COLO829 (cell line): ENCODE measurements around the gene ADAMTS16.

ENCODE experiments used
- DNase-seq: peaks from one replicate; pipeline ENCODE4 v3.0.0; 2012; ENCODE audit warnings: low spot score

Gene ADAMTS16

DNA sequence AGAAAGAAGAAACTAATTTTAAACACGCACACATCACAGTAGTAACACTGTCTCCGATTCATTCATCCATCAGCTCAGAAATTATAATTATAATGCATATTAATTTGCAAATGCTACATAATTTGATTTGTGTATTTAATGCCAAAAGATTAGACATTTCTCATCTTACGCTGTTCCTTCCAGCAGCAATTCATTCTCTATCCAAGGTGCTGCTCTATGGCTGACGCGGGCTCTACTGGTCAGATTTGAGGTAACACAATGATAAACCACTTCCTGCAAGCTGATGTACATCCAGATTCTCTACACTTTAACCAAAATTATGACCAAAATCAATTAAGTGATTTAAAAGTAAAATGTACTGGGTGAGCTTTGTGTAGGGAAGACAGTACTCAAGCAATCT lies 204.5 kb downstream of the ADAMTS16 start:
- DNase-seq, result no peak

DNA sequence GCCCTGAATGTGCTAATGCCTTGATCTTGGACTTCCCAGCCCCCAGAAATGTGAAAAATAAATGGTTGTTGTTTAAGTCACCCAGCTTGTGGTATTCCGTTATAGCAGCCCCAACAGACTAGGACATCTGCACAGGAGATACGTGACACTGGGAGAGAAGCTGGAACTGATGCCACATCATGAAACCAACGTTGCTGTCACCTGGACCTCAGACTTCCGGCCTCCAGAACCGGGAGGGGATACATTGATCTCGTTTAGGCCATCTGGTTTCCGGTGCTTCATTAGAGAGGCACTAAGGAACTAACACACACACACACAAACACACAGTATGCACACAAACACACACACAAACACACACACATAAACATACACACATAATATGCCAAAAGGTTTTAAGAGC lies 207.3 kb downstream of the ADAMTS16 start:
- no peak for DNase-seq

DNA sequence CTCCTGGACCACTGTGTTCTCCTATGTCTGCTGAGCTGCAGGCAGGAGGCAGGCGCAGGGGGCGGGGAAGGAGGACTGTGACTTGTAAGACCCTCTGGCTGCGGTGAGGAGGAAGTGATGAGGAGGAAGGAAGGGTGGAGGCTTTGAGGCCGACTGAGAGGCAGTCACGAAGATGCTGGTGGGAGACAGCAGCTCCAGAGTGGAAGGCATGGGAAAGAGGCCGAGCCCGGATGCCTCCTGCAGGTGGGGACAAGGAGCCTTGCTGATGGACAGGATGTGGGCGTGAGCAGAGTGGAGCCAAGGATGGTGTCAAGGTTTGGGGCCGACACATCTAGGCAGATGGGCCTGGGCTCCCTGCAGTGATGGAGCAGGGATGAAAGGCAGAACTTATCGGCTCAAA lies 208.0 kb downstream of the ADAMTS16 start:
- no peak for DNase-seq

DNA sequence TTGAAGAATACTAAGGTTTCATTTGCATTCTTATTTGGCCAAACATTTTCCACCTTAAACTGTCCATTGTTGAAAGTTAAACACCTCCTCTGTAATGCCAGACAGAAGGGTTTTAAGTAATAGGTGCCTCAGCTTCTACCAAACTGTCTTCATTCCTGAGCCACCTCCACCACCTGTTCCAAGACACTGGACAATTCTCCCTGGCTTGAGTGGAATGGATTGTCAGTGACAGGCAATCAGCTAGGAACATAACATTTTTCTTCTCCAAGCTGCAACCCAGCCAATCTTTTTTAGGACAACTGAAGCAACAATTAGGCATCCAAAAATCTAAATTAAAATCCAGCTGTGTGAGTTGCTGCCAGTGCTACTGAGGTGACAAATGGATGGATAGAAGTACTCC lies 208.4 kb downstream of the ADAMTS16 start:
- no peak for DNase-seq

DNA sequence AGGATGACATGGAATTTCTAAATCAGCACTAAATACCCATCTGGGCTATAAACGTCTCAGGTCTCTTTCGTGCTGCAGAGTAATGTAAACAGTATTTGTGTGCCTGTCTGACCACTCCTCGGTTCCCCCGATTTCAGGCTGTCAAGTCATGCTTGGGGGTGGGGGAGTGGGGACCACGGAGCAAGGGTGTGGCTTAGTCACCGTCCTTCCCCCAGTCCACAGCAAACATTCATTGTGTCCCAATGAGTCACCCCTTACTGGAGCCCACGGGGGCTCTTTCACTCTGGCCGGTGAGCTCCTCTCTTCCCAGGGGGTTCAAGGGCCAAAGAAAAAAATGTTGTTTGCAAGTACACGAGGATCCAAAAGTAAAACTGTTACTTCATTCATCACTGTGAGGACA lies 210.0 kb downstream of the ADAMTS16 start:
- no peak for DNase-seq

DNA sequence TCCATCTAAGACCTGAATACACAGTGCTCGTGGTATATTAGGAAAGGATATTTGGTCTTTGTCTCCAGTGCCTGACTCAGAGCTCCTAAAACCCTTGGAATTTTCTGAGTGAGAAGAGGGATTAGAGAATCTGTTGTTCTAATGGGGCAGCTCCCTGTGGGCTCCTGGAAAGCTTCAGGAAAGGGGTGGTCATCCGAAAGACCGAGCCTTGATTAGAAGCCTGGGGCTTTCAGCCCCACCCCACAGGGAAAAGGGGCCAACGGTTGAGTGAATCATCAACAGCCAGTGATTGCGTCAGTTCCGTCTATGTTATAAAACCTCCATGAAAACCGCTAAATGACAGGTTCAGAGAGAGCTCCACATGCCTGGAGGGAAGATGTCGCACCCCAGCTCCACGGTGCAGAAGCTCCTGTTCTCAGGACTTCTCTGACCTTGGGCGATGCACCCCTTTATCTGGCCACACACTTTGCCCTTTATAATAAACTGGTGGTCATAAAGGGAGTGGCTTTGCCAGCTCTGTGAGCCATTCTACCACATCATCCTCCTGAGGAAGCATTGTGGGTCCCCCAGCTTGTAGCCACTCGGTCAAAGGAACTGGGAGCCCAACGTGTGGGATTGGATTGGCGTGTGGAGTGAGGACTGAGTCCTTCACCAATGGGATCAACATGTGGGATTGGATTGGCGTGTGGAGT lies 211.3 kb downstream of the ADAMTS16 start:
- no peak for DNase-seq

DNA sequence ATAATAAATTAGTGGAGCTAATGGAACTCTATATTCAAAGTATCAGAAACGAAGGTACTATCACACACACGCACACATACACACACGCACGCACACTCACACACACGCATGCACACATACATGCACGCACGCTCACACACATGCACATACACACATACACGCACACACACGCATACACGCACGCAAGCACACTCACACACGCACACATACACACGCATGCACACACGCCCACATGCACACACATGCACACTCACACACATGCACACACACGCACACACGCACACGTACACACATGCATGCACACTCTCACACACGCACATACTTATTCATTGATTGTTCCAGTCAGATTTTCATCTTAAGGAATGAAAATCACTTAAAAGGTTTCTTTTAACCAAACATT lies 212.5 kb downstream of the ADAMTS16 start:
- DNase-seq, result no peak

DNA sequence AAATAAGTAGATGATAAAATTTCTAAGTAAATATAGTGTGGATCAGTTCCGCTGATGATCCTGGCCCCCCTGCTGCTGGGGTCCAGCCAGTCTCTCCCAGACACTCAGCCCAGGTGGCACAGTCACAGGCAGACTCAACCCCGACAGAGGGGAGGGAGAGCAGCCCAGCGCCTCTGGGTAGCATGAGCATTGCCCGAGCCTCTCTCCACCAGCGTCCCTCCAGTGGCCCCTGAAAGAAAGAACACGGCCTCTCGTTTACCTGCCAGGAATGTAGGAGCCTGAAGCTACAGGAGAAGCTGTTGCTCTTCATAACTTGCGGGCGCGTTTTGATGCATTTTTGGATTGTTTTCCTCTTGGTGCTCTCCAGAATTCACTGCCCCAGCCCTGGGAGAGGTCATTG lies 213.6 kb downstream of the ADAMTS16 start:
- DNase-seq, result no peak

DNA sequence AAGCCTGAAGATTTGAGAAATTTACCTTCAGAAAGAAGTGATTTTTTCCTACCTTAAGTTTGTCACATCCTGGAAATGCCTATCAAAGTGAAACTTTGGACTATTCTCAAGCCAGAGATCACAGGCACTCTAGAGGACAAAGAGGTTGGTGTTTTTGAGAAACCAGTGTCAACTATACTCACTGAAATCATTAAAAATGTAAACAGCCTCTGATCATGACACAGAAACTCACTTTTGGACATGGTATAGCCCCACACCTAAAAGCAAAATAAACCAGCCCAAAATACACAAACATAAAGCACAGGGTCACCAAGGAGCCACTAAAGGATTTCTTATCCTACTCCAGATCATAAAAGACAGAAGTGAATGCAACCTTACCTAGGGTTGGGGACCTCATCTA lies 216.6 kb downstream of the ADAMTS16 start:
- DNase-seq, result no peak

DNA sequence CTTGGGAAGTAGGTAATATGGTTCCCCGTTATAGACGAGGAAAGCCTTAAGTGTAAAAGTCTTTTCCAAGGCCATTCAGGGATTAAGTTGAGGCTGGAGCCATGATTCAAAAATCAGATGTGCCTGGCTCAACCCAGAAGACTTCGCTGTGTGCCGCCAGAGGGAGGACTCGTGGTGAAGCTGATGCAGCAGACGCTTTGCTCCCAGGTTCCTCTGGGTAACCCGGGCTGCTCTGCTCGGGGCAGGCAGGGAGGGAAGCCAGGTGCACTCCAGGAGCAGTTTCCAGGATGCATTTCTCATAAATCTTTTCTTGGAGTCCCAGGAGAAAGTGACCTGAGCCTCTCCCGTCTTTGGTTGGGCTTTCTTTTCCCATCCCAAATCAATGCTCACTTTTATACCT lies 219.5 kb downstream of the ADAMTS16 start:
- DNase-seq, result no peak

DNA sequence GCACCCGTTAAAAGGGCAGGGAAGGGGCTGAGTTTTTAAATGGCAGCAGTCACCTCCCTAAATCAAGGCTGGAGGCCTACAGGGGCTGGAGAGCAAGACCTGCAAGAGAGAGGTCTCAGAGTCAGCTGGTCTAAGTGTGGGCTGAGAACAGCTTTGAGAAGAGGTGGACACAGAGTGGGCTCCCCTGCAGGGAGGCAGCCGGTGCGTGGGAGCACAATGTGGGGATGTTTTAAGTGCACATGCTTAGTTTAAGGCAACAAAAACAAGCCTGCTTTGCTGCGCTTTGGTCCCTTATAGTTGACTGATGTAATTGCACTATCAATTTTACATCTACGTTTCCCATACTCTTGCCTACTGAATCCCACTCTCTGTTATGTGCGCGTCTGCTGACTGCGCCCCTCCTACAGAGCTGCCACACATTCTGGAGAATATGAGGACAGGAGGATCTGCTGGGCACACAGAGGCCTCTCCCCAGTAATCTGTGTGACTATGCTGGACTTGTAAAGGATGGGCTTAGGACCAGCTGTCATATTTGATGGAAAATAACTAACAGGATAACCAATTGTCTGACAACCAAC lies 220.3 kb downstream of the ADAMTS16 start:
- no peak for DNase-seq

DNA sequence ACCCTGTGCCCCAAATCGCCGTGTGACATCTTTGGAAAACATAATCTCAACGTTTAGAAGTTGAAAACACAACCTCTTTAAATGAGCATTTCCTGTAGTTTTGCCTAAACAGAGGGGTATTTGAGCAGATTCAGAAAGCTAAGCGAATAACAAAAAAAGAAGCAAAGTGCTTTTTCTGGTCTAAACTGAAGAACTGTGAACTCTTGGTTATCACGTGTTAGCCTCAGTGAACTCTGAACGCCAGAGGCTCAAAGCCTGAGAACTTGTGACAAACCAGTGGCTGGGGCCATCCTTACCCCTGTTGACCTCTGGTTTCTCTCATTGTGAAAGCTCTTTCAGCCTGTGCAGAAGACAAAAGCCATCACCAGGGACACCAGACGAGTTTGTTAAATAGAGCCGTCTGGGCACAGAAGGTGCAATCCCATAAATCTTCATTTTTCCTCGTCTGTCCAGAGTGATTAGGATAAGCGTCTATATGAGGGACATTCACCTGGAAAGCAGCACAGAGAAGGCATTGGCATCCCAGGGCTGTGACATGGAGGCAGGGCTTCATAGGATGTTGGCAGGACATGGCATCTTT lies 220.9 kb downstream of the ADAMTS16 start:
- no peak for DNase-seq

DNA sequence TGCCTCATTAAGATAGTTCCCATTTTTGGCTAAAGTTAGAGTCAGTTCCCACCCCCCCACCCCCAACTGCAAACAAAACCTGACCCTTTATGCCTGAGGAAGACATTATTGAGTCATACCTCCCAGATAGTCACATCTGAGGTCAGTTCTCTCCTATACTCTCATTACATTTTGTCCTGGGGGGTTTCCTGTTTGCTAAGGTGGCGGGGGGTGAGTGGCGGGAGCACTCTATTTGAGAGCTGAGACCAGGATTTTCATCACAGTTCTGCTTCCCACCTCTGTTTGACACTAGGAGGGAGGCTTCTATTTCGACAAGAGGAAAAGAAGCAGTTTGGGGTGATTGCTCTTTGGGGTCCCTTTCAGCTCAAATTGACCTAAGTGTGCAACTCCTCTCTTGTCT lies 222.9 kb downstream of the ADAMTS16 start:
- no peak for DNase-seq

DNA sequence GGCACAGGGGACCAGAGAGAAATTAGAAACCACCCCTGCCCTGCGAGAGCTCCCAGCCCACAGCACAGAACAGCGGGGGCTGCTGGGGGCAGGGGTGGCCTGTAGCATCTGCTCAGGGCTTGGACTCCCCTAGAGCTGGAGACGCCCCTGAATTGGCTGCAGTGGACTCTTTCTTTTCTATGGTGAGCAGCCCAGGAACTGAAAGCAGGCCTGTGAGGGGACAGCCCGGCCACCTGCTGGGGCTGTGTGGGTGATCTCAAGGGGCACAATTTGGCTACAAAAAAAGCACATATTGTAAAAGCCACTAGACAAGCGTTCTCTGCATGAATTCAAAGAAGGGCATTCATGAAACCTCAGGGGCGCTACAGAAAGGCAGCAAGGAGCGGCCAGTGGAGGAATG lies 224.8 kb downstream of the ADAMTS16 start:
- no peak for DNase-seq

DNA sequence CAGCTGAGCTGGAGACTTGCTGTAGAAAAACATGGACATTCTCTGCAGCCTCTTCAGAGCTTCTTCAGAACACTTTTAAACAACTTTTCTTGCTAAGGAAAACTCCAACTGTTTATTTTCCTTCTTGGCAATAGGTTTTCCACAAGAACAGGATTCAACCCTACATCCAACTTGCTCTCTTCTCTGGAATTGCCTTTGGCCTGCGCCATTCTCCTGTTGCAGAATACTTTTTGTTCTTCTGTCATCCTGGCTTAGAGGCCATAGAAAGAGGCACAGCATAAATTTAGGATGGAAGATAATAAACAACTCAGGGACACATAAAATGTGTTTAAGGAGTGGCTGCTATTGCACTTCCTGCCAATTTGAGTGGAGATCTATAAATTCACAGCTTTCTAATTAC lies 227.6 kb downstream of the ADAMTS16 start:
- no peak for DNase-seq

DNA sequence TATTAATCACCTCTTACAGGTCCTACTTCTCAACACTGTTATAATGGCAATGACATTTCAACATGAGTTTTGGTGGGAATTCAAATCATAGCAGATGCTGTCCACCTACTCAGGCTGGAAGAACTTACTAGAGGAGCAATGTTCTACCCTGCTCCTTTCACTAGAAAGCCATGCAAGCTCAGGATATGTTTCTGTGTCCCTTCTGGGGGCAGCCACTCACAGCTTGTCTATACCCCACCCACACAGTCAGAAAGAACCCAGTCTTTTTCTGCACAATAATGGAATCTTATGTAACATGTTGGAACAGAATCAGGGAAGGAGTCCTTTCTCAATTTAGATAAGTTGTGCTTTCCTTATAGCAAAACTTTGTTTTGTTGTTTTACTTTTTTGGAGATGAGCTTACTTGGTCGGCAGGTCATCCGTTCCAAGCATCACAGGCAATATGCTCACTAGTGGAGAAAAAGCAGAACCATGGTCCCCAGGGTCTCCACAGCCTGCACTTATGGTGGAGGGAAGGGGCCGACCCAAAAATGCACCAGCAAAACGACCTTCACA lies 229.0 kb downstream of the ADAMTS16 start:
- no peak for DNase-seq
